Measurements from ENCODE around the gene NMRK2.
A peak's percentile ranks its signal among the peaks of the same experiment; 100 is the strongest.

The NMRK2 gene

GRCh38 chr19:3984908-3985642 is 52.2 kb downstream of the NMRK2 start, which contains the start of gene EEF2:
Gene EEF2 (minus strand): TSS chr19:3985463. CDS start chr19:3985380, 83 bp downstream.
- no peak for TF ChIP-seq CTCF (IDR thresholded peaks at IDR 0.05; ENCODE audit: control extremely low read depth, extremely low read depth, low read depth, missing control alignments)
- DNase-seq (ENCODE audit: extremely low spot score) = peak; percentile 93
- POLR2A ChIA-PET = interaction anchor here (0.5 to 2.3 kb wide), 12 partner anchors 9 to 1365 kb away, joined by 3 to 19 read pairs (median 4); partner anchors contain the start of genes DAPK3, FEM1A and MRPL54
- CTCF ChIA-PET = interaction anchor here (0.7 to 1.7 kb wide), 12 partner anchors 10 to 223 kb away, joined by 3 to 8 read pairs (median 4); partner anchors contain the start of genes DAPK3, MRPL54 and PIAS4

- CTCF ChIA-PET = interaction anchor here (0.7 to 1.7 kb wide), 12 partner anchors 10 to 223 kb away, joined by 3 to 8 read pairs (median 4); partner anchors contain the start of genes DAPK3, MRPL54 and PIAS4
- TF ChIP-seq CTCF (IDR thresholded peaks at IDR 0.05; ENCODE audit: control extremely low read depth, extremely low read depth, low read depth, missing control alignments) = no peak
- POLR2A ChIA-PET = interaction anchor here (0.5 to 2.3 kb wide), 11 partner anchors 8 to 1365 kb away, joined by 3 to 19 read pairs (median 4); partner anchors contain the start of genes DAPK3 and FEM1A
- DNase-seq (ENCODE audit: extremely low spot score) = no peak
These were observed 52.9 kb downstream of the NMRK2 start for GRCh38 chr19:3985643-3986259.

- peak; percentile 51 for DNase-seq (ENCODE audit: extremely low spot score)
- POLR2A ChIA-PET = interaction anchor here (2.3 kb wide), 1 partner anchor 11 kb away, joined by 13 read pairs; no protein-coding TSS in a partner anchor
- TF ChIP-seq CTCF (IDR thresholded peaks at IDR 0.05; ENCODE audit: control extremely low read depth, extremely low read depth, low read depth, missing control alignments) = peak; percentile 68
- CTCF ChIA-PET = interaction anchor here (1.1 to 1.7 kb wide), 10 partner anchors 15 to 216 kb away, joined by 3 to 17 read pairs (median 4); partner anchors contain the start of gene DAPK3
These were observed 53.6 kb downstream of the NMRK2 start for GRCh38 chr19:3986260-3987041.

- ChIA-PET CTCF (interaction anchor here (0.6 to 2.0 kb wide), 27 partner anchors 9 to 483 kb away, joined by 3 to 17 read pairs (median 4); partner anchors contain the start of genes DAPK3, EBI3 and PIAS4), POLR2A (interaction anchor here (0.6 to 1.7 kb wide), 12 partner anchors 9 to 1512 kb away, joined by 3 to 10 read pairs (median 5); partner anchors contain the start of genes DAPK3 and GADD45B)
- DNase-seq (ENCODE audit: extremely low spot score) = peak; percentile 89
- peak; percentile 84 for TF ChIP-seq CTCF (IDR thresholded peaks at IDR 0.05; ENCODE audit: control extremely low read depth, extremely low read depth, low read depth, missing control alignments)
These were observed 54.9 kb downstream of the NMRK2 start for GRCh38 chr19:3987619-3988371.

- TF ChIP-seq CTCF (IDR thresholded peaks at IDR 0.05; ENCODE audit: control extremely low read depth, extremely low read depth, low read depth, missing control alignments) = no peak
- DNase-seq (ENCODE audit: extremely low spot score) = no peak
- ChIA-PET POLR2A (no interaction called here), CTCF (interaction anchor here (1.0 to 1.7 kb wide), 3 partner anchors 10 to 216 kb away, joined by 3 to 5 read pairs (median 4); no protein-coding TSS in a partner anchor)
These were observed 57.9 kb downstream of the NMRK2 start for GRCh38 chr19:3990815-3991117.
